Measurements from ENCODE around the gene MALSU1.

Gene MALSU1

DNA sequence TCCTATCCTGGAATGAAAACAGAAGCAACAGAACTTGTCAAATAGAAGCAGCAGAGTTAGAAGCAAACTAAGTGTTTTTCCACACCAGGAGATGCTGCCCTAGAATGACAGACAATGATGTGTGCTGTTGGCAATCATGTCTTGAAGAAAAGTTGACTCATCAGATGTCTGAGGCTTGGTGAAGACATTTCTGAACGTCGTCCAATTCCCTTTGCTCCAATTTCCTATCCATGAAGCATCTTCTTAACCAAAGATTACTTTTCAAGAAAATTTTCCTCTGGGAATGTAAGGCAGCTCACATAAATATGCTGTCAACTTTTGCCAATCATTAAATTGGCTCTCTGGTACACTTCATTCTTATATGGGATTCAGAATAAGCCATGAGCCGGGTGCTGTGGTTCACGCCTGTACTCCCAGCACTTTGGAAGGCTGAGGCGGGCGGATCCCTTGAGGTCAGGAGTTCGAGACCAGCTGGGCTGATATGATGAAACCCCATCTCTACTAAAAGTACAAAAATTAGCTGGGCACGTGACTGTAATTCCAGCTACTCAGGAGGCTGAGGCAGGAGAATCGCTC, 34.6 kb downstream of the MALSU1 start:
- Histone ChIP-seq H3K27ac (peak overlapping the region; percentile 91), H3K36me3 (replicated peaks) (peaks cover 26% of the 10 kb centered on the region), H3K4me3 (ENCODE audit: low read depth, low read length) (no peak overlapping the region), H3K27me3 (replicated peaks) (no peaks in the 10 kb centered on the region)
- TF ChIP-seq, protein P1, sequence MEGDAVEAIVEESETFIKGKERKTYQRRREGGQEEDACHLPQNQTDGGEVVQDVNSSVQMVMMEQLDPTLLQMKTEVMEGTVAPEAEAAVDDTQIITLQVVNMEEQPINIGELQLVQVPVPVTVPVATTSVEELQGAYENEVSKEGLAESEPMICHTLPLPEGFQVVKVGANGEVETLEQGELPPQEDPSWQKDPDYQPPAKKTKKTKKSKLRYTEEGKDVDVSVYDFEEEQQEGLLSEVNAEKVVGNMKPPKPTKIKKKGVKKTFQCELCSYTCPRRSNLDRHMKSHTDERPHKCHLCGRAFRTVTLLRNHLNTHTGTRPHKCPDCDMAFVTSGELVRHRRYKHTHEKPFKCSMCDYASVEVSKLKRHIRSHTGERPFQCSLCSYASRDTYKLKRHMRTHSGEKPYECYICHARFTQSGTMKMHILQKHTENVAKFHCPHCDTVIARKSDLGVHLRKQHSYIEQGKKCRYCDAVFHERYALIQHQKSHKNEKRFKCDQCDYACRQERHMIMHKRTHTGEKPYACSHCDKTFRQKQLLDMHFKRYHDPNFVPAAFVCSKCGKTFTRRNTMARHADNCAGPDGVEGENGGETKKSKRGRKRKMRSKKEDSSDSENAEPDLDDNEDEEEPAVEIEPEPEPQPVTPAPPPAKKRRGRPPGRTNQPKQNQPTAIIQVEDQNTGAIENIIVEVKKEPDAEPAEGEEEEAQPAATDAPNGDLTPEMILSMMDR (IDR thresholded peaks at IDR 0.05; ENCODE audit: low read depth, low read length, missing control alignments), result no peak
- in situ Hi-C loops (cut with HindIII; ENCODE audit: low pct_ligation_motif_present, low sequenced_read_pairs), result no loop called here
- peak; percentile 90 for DNase-seq

DNA sequence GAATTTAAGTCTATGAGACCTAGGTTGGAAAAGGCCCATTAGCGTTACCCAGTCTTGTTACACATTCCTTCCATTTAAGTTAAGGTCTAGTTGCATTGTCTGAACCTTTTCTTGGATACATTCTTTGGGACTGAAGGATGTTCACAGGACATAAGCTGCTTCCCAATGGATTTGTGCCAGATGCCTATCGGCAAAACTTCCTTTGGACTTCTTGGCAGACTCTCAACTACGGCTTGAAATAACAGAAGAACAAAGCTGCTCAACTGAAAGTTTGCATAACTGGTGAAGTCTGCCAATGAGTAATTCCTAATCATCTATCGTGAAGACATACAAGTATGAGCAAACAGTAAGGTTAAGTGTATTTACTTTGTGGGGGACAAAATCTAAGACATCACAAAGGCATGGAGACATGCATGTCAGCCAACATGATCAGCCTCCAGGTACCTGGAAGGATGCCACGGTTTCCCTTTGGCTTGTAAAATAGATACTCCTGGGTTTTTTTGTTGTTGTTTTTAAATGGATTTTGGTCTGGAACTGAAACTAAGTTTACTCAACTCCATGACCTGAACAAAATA, 35.4 kb downstream of the MALSU1 start:
- Histone ChIP-seq H3K4me3 (ENCODE audit: low read depth, low read length) (no peak overlapping the region), H3K36me3 (replicated peaks) (peaks cover 23% of the 10 kb centered on the region), H3K27ac (peak overlapping the region; percentile 91), H3K27me3 (replicated peaks) (no peaks in the 10 kb centered on the region)
- TF ChIP-seq, protein P1 (IDR thresholded peaks at IDR 0.05; ENCODE audit: low read depth, low read length, missing control alignments), result no peak
- in situ Hi-C loops (cut with HindIII; ENCODE audit: low pct_ligation_motif_present, low sequenced_read_pairs), result no loop called here
- peak; percentile 92 for DNase-seq

DNA sequence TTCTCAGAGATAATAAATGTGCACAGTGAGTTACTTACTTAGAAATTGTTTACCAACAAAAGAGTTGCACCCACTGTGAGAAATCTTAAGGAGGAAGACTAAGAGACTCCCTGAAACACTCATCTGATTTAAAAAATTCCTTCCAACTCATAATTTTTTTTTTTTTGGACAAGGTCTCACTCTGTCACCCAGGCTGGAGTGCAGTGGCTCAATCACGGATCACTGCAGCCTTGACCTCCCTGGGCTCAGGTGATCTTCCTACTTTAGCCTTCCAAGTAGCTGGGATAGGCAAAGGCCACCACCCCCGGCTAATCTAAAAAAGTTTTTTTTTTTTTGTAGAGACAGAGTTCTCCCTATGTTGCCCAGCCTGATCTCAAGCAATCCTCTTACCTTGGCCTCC, 36.0 kb downstream of the MALSU1 start:
- in situ Hi-C loops (cut with HindIII; ENCODE audit: low pct_ligation_motif_present, low sequenced_read_pairs), result no loop called here
- Histone ChIP-seq H3K4me3 (ENCODE audit: low read depth, low read length) (no peak overlapping the region), H3K27ac (peak overlapping the region; percentile 91), H3K36me3 (replicated peaks) (peaks cover 25% of the 10 kb centered on the region), H3K27me3 (replicated peaks) (no peaks in the 10 kb centered on the region)
- TF ChIP-seq, protein P1 (IDR thresholded peaks at IDR 0.05; ENCODE audit: low read depth, low read length, missing control alignments), result no peak
- no peak for DNase-seq

DNA sequence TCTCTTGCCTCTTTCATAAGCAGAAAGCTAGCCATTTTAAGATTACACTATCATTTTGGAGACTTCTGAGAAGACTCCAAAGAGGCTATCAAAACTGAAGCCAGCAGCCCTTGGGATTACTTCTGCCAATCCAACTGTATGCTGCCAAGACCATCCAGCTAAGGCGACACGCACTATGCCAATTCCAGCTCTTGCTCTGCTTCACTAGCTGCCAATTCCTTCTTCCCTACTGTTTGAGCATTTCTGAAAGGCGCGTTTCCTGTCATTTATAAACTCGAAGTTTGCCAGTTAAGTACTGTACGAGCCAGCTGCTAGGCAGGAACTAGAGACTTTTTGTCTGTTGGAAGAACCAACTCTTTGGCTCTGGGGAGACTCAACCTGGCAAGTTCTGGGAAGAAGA, 36.5 kb downstream of the MALSU1 start:
- H3K36me3 ChIP-seq (replicated peaks), result peaks cover 23% of the 10 kb centered on the region
- DNase-seq, result no peak
- no peaks in the 10 kb centered on the region for H3K27me3 ChIP-seq (replicated peaks)
- peak overlapping the region; percentile 91 for H3K27ac ChIP-seq
- TF ChIP-seq, protein P1 (IDR thresholded peaks at IDR 0.05; ENCODE audit: low read depth, low read length, missing control alignments), result no peak
- no peak overlapping the region for H3K4me3 ChIP-seq (ENCODE audit: low read depth, low read length)
- in situ Hi-C loops (cut with HindIII; ENCODE audit: low pct_ligation_motif_present, low sequenced_read_pairs), result no loop called here

DNA sequence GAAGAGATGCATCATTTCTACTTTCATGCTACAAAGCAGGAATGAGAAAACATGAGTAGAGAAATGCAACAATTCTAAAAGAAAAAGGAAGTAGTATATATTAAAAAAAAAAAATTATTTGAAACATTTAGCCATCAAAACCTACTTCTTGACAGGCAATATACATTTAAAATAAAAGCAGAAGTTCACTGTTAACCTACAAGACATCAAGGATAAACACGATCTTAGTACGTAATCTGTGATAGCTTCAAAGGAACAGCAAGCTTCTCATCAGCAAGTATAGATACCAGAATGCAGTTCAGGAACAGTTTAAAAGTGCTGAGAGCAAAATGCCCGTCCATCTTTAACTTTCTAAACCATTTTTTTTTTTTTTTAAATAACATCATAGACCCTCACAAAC, 36.9 kb downstream of the MALSU1 start:
- no peak overlapping the region for H3K4me3 ChIP-seq (ENCODE audit: low read depth, low read length)
- no peak for DNase-seq
- H3K27me3 ChIP-seq (replicated peaks), result no peaks in the 10 kb centered on the region
- no peak overlapping the region for H3K27ac ChIP-seq
- TF ChIP-seq, protein P1 (IDR thresholded peaks at IDR 0.05; ENCODE audit: low read depth, low read length, missing control alignments), result no peak
- H3K36me3 ChIP-seq (replicated peaks), result peaks cover 23% of the 10 kb centered on the region
- in situ Hi-C loops (cut with HindIII; ENCODE audit: low pct_ligation_motif_present, low sequenced_read_pairs), result no loop called here
